GM23338 (cell line): ENCODE data around the gene CHCHD3. TPM values are rescaled to one million over a fixed set of nuclear protein-coding genes. Genes with fewer than 3 reads are reported as not detected.

ENCODE experiments used
- ATAC-seq: fragments of 200-7000 bp; cut with Tn5 transposase; 3 replicates; pipeline ENCODE4 v1.9.1; 2020
- DNase-seq: peaks from one replicate; pipeline ENCODE4 v3.0.0-alpha.2; 2015; ENCODE audit warnings: low spot score
- H2AFZ ChIP-seq: fragments of 200-600 bp; sonication (generic); 2 replicates; pipeline ENCODE4 v1.8.0; 2016; ENCODE audit warnings: antibody characterized with exemption, mild to moderate bottlenecking, moderate library complexity
- H3F3A ChIP-seq: fragments of 200-600 bp; sonication (generic); replicated peaks from 2 replicates; pipeline ENCODE4 v1.8.0; 2017; ENCODE audit warnings: antibody characterized with exemption, mixed run types, low read depth
- H3K27ac ChIP-seq: fragments of 200-600 bp; sonication (generic); 2 replicates; pipeline ENCODE4 v1.6.1; 2016; ENCODE audit warnings: low read depth
- H3K27me3 ChIP-seq: fragments of 200-600 bp; sonication (generic); 2 replicates; pipeline ENCODE4 v1.8.0; 2016; ENCODE audit warnings: mild to moderate bottlenecking, mixed run types, moderate library complexity; ENCODE audit not compliant: insufficient read depth
- H3K36me3 ChIP-seq: fragments of 200-600 bp; sonication (generic); 2 replicates; pipeline ENCODE4 v1.8.0; 2016; ENCODE audit warnings: mild to moderate bottlenecking; ENCODE audit not compliant: insufficient read depth
- H3K4me1 ChIP-seq: fragments of 200-600 bp; sonication (generic); 2 replicates; pipeline ENCODE4 v1.8.0; 2016; ENCODE audit warnings: mild to moderate bottlenecking, moderate library complexity; ENCODE audit not compliant: insufficient read depth
- H3K4me2 ChIP-seq: fragments of 200-600 bp; sonication (generic); 2 replicates; pipeline ENCODE4 v1.7.1; 2017; ENCODE audit warnings: mixed run types
- H3K4me3 ChIP-seq: fragments of 200-600 bp; sonication (generic); 2 replicates; pipeline ENCODE4 v1.6.1; 2016; ENCODE audit warnings: mixed run types
- H3K79me2 ChIP-seq: fragments of 200-600 bp; sonication (generic); replicated peaks from 2 replicates; pipeline ENCODE4 v1.8.0; 2017; ENCODE audit warnings: mild to moderate bottlenecking; ENCODE audit not compliant: insufficient read depth
- H3K9me2 ChIP-seq: fragments of 200-600 bp; sonication (generic); 2 replicates; pipeline ENCODE4 v1.8.0; 2017; ENCODE audit not compliant: insufficient read depth
- H4K20me1 ChIP-seq: fragments of 200-600 bp; sonication (generic); replicated peaks from 2 replicates; pipeline ENCODE4 v1.8.0; 2017; ENCODE audit warnings: mild to moderate bottlenecking; ENCODE audit not compliant: insufficient read depth
- H3K27ac Mint-ChIP-seq: 2 replicates; pipeline ENCODE4 v1.8.0; 2020; ENCODE audit warnings: inconsistent platforms, mild to moderate bottlenecking, moderate library complexity, mixed read lengths
- H3K27me3 Mint-ChIP-seq: 3 replicates; pipeline ENCODE4 v1.8.0; 2022; ENCODE audit warnings: low read depth, mild to moderate bottlenecking, moderate library complexity, mixed read lengths, inconsistent platforms; ENCODE audit not compliant: insufficient read depth, poor library complexity
- H3K36me3 Mint-ChIP-seq: 3 replicates; pipeline ENCODE4 v1.8.0; 2021; ENCODE audit warnings: low read depth, mild to moderate bottlenecking, inconsistent platforms, moderate library complexity, mixed read lengths
- H3K4me1 Mint-ChIP-seq: 3 replicates; pipeline ENCODE4 v1.8.0; 2020; ENCODE audit warnings: mild to moderate bottlenecking, inconsistent platforms, mixed read lengths
- H3K4me3 Mint-ChIP-seq: 3 replicates; pipeline ENCODE4 v1.8.0; 2021; ENCODE audit warnings: moderate library complexity, mild to moderate bottlenecking, inconsistent platforms, mixed read lengths
- H3K9me3 Mint-ChIP-seq: 3 replicates; pipeline ENCODE4 v1.8.0; 2020; ENCODE audit warnings: moderate library complexity, mild to moderate bottlenecking, inconsistent platforms, mixed read lengths
- CREB1 ChIP-seq: fragments of 250-450 bp; sonication (Bioruptor Pico); IDR thresholded peaks from 2 replicates; pipeline ENCODE4 v1.5.0; 2020; ENCODE audit warnings: low read depth, mild to moderate bottlenecking, moderate library complexity
- CTCF ChIP-seq, 2 experiments: fragments of 200-600 bp in 1 of 2; sonication (generic) in 1 of 2; conservative IDR thresholded peaks; 2 replicates each; pipeline versions ENCODE4 v1.5.1 to v1.6.1; 2016 to 2017; ENCODE audit warnings: antibody characterized with exemption in 2 of 2, low read depth in 2 of 2, mild to moderate bottlenecking in 2 of 2, moderate library complexity in 1 of 2
- EZH2 ChIP-seq: fragments of 200-600 bp; sonication (generic); IDR thresholded peaks from one replicate; pipeline ENCODE4 v1.8.0; 2017; ENCODE audit warnings: antibody characterized with exemption, mild to moderate bottlenecking, low read depth; ENCODE audit not compliant: unreplicated experiment
- JUNB ChIP-seq: IDR thresholded peaks from one replicate; pipeline ENCODE4 v1.6.1; 2016; ENCODE audit warnings: antibody characterized with exemption; ENCODE audit not compliant: unreplicated experiment
- POLR2AphosphoS5 ChIP-seq: IDR thresholded peaks from 2 replicates; pipeline ENCODE4 v1.6.1; 2016; ENCODE audit warnings: antibody characterized with exemption, low read depth
- REST ChIP-seq: IDR thresholded peaks from one replicate; pipeline ENCODE4 v1.6.1; 2018; ENCODE audit warnings: antibody characterized with exemption; ENCODE audit not compliant: unreplicated experiment
- ZNF114 ChIP-seq: fragments of 250-450 bp; sonication (Bioruptor Pico); IDR thresholded peaks from 2 replicates; pipeline ENCODE4 v1.5.0; 2020; ENCODE audit warnings: mild to moderate bottlenecking, moderate library complexity
- ZNF331 ChIP-seq: fragments of 250-450 bp; sonication (Bioruptor Pico); IDR thresholded peaks from 2 replicates; pipeline ENCODE4 v1.5.0; 2020; ENCODE audit warnings: low read depth, mild to moderate bottlenecking, moderate library complexity
- ZNF462 ChIP-seq: fragments of 250-450 bp; sonication (Bioruptor Pico); IDR thresholded peaks from 2 replicates; pipeline ENCODE4 v1.5.0; 2020; ENCODE audit warnings: mild to moderate bottlenecking, moderate library complexity
- polyA plus RNA-seq: library from polyadenylated mRNA; unstranded; fragments of >200 nt; fragmentation: Nextera tagmentation; extraction: Ambion mirVana; gene quantifications from 2 replicates; pipeline ENCODE4 v1.2.1, GENCODE V29; 2016
- total RNA-seq: library from RNA; depleted of rRNA; stranded (reverse); fragments of >200 nt; shearing (Covaris generic); gene quantifications from 2 replicates; pipeline ENCODE4 v1.2.3, GENCODE V29; 2014

The CHCHD3 gene
- total and polyA plus RNA-seq, 2 experiments from 2014 or later = 107 to 131 TPM

GRCh38 chr7:133052401-133052756 lies 29.5 kb downstream of the CHCHD3 start (continued):
- TF ChIP-seq ZNF462 (CRISPR knock-in tag) = no peak
- TF ChIP-seq ZNF114 (CRISPR knock-in tag) = no peak
- TF ChIP-seq REST = no peak

GRCh38 chr7:133051719-133052400 lies 30.0 kb downstream of the CHCHD3 start:
- Histone ChIP-seq H3K4me1 (peaks cover 39% of the 10 kb centered on the region), H3K4me2 (no peak overlapping the region), H3K27me3 (no peaks in the 10 kb centered on the region), H3K27ac (no peak overlapping the region), H2AFZ (no peak overlapping the region), H3K36me3 (no peaks in the 10 kb centered on the region), H3K79me2 (peaks cover 98% of the 10 kb centered on the region), H3K9me2 (no peaks in the 10 kb centered on the region), H3K4me3 (no peak overlapping the region), H3F3A (no peaks in the 10 kb centered on the region), H4K20me1 (peaks cover 60% of the 10 kb centered on the region)
- Mint-ChIP-seq H3K27me3 (peaks cover 5% of the 10 kb centered on the region), H3K9me3 (no peaks in the 10 kb centered on the region), H3K4me3 (no peak overlapping the region), H3K36me3 (peaks cover 5% of the 10 kb centered on the region; the same call in 2 of the 3 replicates), H3K4me1 (peaks cover 59% of the 10 kb centered on the region), H3K27ac (no peak overlapping the region)
- DNase-seq (no peak), ATAC-seq (no peak)
- TF ChIP-seq REST = no peak
- no peak for TF ChIP-seq CREB1 (CRISPR knock-in tag)
- TF ChIP-seq ZNF331 (CRISPR knock-in tag) = no peak
- TF ChIP-seq ZNF114 (CRISPR knock-in tag) = no peak
- no peak for TF ChIP-seq CTCF (conservative IDR thresholded peaks at IDR 0.05; ENCODE audit: low read depth in 2 of 2)
- no peak for TF ChIP-seq POLR2AphosphoS5
- no peak for TF ChIP-seq JUNB
- TF ChIP-seq EZH2 = no peak
